ENCODE data around the gene CFB. TPM values are rescaled to one million over a fixed set of nuclear protein-coding genes. Genes with fewer than 3 reads are reported as not detected.

The CFB gene
- total and polyA plus RNA-seq, 9 of the 15 experiments (the other 6 are each of a cell fraction or from before 2014, with no cell fraction given) = 0.08 to 0.91 (median 0.22) TPM; not detected in 4

DNA sequence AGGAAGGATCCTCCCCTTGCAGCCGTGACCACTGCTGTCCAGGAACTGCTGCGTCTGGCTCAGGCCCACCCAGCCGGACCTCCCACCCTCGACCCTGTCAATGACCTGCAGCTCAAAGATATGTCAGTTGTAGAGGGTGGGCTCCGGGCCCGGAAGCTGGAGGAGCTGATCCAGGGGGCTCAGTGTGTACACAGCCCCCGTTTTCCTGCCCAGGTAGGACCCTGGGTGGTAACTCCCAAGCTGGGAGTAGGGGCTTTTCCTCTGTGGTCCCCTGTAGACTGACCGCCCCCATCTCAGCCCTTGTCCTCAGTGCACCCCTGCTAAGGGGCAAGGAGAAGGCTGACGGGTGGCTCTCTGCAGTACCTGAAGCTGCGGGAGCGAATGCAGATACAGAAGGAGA is 22.4 kb downstream of the CFB start:
- TF ChIP-seq XRCC4 (IDR thresholded peaks at IDR 0.05; ENCODE audit: extremely low read depth, insufficient read depth, insufficient read length) (no peak), POLR2G (IDR thresholded peaks at IDR 0.05; ENCODE audit: low read depth, low read length) (0 out of 2 replicates have a peak, but pooled peaks have one; percentile 31), RBFOX2 (IDR thresholded peaks at IDR 0.05; ENCODE audit: low read depth, low read length) (peak; percentile 53; the same call in 1 of the 2 replicates), SIN3A (IDR thresholded peaks at IDR 0.05; ENCODE audit: borderline replicate concordance in 2 of 2, control insufficient read depth in 1 of 2, low read depth in 2 of 2, low read length in 2 of 2) (no peak)
- TF ChIP-seq, protein P1, sequence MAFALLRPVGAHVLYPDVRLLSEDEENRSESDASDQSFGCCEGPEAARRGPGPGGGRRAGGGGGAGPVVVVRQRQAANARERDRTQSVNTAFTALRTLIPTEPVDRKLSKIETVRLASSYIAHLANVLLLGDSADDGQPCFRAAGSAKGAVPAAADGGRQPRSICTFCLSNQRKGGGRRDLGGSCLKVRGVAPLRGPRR (CRISPR knock-in tag; IDR thresholded peaks at IDR 0.05) = no peak
- no peak for FAIRE-seq
- Histone ChIP-seq H3K9me3 (replicated peaks; ENCODE audit: control insufficient read depth, insufficient read depth, low read depth, low read length) (no peaks in the 10 kb centered on the region), H3K27me3 (ENCODE audit: control insufficient read depth in 2 of 2, insufficient read depth in 2 of 2, low read length in 2 of 2) (no peaks in the 10 kb centered on the region), H3K36me3 (ENCODE audit: control insufficient read depth, insufficient read depth, low read length) (peaks cover 79% of the 10 kb centered on the region), H3K4me2 (ENCODE audit: insufficient read depth, low read length) (no peak overlapping the region), H3K9me1 (ENCODE audit: control insufficient read depth, insufficient read depth, low read length) (no peaks in the 10 kb centered on the region), H3K4me1 (replicated peaks in 1 of 2; ENCODE audit: control insufficient read depth in 2 of 2, insufficient read depth in 2 of 2, low read length in 2 of 2) (peaks cover 45 to 52% of the 10 kb centered on the region in 2 experiments; a peak in 4 of 5 replicates), H3K4me3 (no peak overlapping the region), H3K79me2 (ENCODE audit: control insufficient read depth, insufficient read depth, low read length) (peaks cover 31% of the 10 kb centered on the region), H3K27ac (ENCODE audit: extremely low read depth, low read depth, low read length) (no peak overlapping the region; the same call in 2 of the 3 replicates), H4K20me1 (replicated peaks; ENCODE audit: control insufficient read depth, insufficient read depth, low read length) (no peaks in the 10 kb centered on the region), H2AFZ (ENCODE audit: low read depth, low read length) (no peak overlapping the region), H3K9ac (ENCODE audit: insufficient read depth in 1 of 2, low read depth in 2 of 2, low read length in 2 of 2) (peak overlapping the region in 1 of 2 experiments; percentile 84; a peak in 2 of 4 replicates)
- ATAC-seq = no peak
- 84% methylated on average over 9 of the region's 11 CpGs for WGBS (ENCODE audit: insufficient coverage, low coverage, missing lambda C conversion rate)
- BruUV-seq (replicated peaks) = no TSS peak
- POLR2A ChIA-PET = interaction anchor here (0.6 to 5.8 kb wide), 3 partner anchors 10 to 201 kb away, joined by 3 to 74 read pairs (median 4); partner anchors contain the start of genes NELFE and SKIC2
- CTCF ChIA-PET (ENCODE audit: low intra/inter-chr PET ratio) = no interaction called here
- no peak for DNase-seq (ENCODE audit: extremely low read depth in 1 of 4, low spot score in 3 of 4)
- in situ Hi-C loops (cut with MboI) = no loop called here
- intact Hi-C loops (cut with micrococcal nuclease) = no loop called here
